ENCODE data around the gene RAI1.

The RAI1 gene

DNA sequence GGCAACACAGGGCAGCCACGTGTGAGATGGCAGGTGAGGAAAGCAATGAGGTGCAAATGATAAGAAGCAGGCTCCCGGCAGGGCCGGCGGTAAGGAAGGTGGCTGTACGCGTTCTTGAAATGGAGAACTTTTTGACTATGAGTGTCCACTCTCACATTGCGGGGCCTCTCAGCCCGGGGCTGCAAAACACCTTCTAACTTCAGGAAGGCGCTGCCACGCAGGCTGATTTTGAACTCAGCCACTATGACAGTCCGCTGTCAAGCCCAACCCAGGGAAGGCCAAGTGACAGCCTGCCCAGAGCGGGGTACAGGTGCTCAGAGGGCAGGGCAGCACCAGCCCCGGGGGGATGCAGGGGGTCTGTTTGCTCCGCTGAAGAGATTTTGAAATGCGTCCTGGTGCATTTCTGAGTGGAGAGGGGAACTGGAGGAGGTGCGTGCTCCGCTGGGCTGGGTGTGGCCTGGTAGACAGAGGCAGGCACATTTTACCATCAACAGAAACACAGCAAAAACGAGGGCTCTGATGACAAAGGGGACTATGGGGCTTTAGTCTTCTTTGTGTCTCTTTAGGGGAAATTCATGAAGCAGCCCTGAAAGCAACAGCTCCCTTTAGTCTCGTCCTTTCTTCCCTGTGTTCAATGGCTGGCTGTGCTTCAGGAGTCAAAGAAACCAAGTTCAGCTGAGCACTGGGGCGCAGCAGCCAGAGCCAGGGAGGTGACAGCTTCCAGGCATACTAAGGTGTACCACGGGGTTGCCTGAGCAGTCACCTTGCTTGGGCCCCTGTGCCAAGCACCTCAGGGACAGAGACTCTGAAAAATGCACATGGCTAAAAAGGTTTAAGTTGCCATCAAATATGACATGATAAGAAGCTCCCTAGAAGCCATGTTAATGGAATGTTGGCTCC lies 170.1 kb downstream of the RAI1 start:
- no peak for DNase-seq

DNA sequence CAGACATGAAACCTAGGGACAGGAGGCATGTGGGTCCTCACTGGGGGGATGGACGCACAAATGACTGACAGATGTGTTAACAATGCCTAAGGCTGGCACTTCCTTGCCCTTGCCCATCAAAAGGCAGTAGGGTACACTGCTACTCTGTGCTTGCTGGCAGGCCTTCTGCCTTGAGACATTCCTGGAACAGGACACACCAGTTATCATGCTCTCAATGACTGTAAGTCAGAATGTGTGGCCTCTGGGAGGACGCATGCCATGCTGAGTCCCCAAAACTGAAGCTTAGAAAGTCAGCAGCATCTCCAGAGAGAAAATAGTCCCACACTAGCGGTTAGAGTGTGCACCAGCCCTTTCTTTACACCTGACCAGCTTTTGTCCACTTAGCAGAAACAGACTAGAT lies 171.7 kb downstream of the RAI1 start:
- no peak for DNase-seq

DNA sequence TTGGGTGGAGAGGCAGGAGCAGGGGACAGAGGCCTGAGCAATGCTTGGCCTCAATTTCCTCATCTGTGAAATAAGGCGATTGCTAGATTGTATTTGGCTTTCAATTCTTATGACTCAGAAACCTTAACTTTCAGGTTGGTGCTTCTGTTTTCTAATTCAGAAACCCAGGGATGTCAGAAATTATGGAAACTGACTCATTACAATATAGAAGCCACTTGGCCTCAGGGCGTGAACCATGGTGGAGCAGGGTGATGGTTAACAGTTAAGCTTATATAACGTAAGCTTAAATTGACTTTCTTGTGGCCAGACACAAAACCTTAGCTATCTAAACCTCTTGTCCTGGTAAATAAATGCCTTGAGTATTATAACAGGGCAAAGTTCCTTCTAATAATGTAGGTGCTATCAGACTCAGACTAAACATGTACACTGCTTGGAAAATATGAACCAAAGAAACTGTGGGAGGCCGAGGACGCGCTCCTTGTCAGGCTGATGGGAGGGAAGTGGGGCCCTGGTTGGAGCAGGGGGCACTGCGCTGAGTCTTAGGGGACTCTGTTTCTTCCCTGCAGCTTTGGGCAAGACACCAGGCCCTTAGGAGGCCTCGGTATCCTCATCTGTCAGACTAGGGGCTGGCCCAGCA lies 172.7 kb downstream of the RAI1 start:
- no peak for DNase-seq

DNA sequence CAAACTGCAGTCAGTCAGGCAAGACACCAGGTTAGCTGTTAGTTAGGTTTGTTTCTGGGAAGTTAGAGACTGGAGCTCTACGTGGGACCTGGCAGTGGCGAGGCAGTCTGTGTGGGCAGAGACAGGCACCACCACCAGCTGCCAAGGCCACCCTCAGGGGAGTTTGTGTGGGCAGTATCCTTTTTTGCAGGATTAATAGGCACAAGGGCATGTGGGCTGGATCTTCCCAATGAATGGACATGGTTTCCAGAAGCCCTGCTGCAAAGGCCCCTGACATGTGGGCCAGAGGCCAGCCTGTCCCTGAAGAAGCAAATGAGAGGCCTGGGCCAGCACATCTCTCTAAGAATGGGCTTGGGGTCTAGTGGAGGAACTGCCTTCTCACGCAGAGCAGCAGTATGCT lies 174.7 kb downstream of the RAI1 start:
- DNase-seq: no peak

DNA sequence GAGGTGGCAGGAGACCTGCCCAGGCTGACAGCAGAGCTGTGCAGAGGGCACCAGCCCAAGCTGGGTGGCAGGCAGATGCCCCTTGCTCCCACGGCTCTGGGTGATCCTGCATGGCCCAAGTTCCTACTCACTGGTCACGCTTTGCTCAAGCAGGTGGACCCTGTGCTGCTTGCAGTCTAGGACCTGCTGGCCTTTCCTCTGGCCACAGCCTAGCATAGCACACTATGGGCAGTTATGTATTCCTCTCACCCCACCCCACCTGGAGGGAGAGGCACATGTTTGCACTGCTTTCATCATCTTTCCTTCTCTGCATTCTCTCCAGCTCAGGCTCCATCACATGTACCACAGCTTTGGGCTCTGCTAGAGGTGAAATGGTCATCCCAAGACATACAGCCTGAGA lies 175.1 kb downstream of the RAI1 start:
- no peak for DNase-seq

DNA sequence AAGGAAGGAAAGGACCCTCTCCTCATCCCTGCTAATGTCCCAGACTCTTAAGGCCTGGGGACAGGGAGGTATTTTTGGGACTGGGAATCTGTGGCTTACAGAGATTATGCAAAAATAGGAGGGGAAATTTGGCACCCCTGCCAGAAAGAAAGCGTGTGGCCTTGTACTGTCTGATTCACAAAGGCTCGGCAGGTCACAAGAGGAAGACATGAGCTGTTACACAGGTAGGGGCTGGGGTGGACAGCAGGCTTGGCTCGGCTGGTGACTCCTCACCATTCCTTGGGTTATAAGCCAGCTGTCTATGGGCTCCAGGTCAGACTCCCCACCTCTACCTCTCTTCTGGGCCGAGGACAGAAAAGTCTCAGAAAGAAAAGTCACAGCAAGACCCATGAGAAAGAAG lies 176.2 kb downstream of the RAI1 start:
- DNase-seq: no peak

DNA sequence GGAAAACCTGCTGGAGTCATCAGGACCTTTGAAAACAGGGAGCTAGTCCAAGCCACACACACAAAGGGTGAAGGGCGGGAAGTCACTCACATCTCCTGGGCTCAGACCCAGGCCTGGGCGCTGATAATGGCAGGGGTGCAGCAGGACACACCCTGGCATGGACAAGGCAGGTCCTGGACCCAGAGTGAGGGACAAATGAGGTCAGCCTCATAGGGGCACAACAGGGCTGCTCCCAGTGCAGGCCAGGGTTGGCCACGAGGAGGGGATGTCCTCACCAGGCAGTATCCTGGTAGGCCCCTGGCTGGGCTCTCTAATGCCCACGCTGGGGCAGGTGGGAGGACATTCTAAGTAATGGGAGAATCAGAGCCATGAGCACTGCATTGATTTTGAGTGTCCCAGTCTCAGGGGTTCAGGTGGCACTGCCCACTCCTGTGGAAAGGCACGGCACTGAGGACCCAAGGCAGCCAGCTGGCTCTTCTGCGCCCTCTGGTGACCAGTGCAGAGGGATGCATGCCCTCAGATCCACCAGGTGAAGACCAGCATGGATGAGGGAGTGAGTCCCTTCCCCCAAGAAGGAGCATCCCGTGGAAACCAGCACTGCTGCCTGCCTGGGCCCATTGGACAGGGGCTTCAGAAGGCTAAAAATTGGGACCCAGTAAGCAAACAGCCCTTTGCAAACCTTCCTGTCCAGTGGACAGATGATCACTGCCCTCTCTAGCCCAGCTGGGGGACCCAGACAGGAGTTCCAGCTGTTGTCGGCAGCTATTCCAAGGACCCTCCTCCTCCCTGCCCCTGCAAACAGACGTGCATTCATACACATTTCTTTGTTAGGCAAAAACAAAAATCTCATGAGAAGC lies 178.9 kb downstream of the RAI1 start:
- peak; percentile 39 to 70 for DNase-seq

DNA sequence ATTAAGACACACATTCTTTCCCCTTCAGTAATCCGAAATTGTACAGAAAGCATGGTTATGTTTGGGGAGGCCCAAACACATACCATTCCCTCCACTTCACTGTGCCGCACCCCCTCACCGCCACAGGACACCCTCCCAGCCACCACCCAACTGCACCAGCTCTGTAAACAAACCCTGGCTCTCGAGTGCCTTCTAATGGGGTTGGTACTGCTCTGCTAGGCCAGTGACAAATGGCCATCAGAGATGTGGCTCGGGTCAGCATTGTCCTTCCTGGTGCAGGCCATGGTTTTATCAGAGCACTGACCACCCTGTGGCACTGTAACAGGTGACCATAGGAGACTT lies 179.5 kb downstream of the RAI1 start:
- DNase-seq: no peak

Data from hippocampal formation (tissue), 2 donors.